ENCODE data around the gene FOXB2.

The FOXB2 gene

GRCh38 chr9:77066388-77066787 lies 46.9 kb downstream of the FOXB2 start:
- TF ChIP-seq CTCF (IDR thresholded peaks at IDR 0.05): no peak
- H3K4me1 Mint-ChIP-seq: no peaks in the 10 kb centered on the region
- H3K27ac Mint-ChIP-seq: no peak overlapping the region
- no peak for DNase-seq
- peaks cover 4% of the 10 kb centered on the region for H3K27me3 Mint-ChIP-seq (ENCODE audit: low read depth, poor library complexity)
- H3K36me3 Mint-ChIP-seq (ENCODE audit: low read depth): no peaks in the 10 kb centered on the region
- peaks cover 20% of the 10 kb centered on the region for H3K9me3 Mint-ChIP-seq
- no peak overlapping the region for H3K4me3 Mint-ChIP-seq

Measured in nephron progenitor cell (in vitro differentiated cells).